Panc1 (cell line): ENCODE results near the gene C2CD3.

Source experiments
- CTCF ChIP-seq: fragments of 450-650 bp; IDR thresholded peaks from 2 replicates; pipeline ENCODE4 v1.5.1; 2017; ENCODE audit warnings: mild to moderate bottlenecking
- POLR2AphosphoS5 ChIP-seq: IDR thresholded peaks from 2 replicates; pipeline ENCODE4 v1.6.1; 2012; ENCODE audit warnings: mild to moderate bottlenecking, low read depth, low read length, moderate library complexity

GRCh38 chr11:74206746-74207145, 35.9 kb upstream of the C2CD3 start:
- TF ChIP-seq CTCF (no peak), POLR2AphosphoS5 (no peak)
